PC-3 (cell line): Measurements from ENCODE around the gene ZNHIT6. TPM values are rescaled to one million over a fixed set of nuclear protein-coding genes. Genes with fewer than 3 reads are reported as not detected.

Experiments used
- ATAC-seq: fragments of 200-7000 bp; cut with Tn5 transposase; 2 replicates; pipeline ENCODE4 v1.9.1; 2020; ENCODE audit warnings: mild to moderate bottlenecking, moderate library complexity
- BruUV-seq: library from RNA; stranded (reverse); fragments of 400-500 nt; replicated peaks from 2 replicates; lab custom pipeline; 2021; lab: Mats Ljungman, UMichigan
- CTCF ChIA-PET: fragments of 300-600 bp; sonication (Branson Sonifier 250); formaldehyde crosslinking; loops from one replicate; lab custom pipeline; 2022; ENCODE audit warnings: antibody characterized with exemption; lab: Charles Lee
- POLR2A ChIA-PET: fragments of 300-600 bp; sonication (Branson Sonifier 250); formaldehyde crosslinking; loops from one replicate; lab custom pipeline; 2022; ENCODE audit warnings: antibody characterized with exemption; ENCODE audit not compliant: unreplicated experiment; lab: Charles Lee
- DNase-seq: peaks from one replicate; pipeline ENCODE4 v3.0.0-alpha.2; 2015
- H2AFZ ChIP-seq: fragments of 300-600 bp; sonication (generic); 2 replicates; pipeline ENCODE4 v1.6.0; 2016; ENCODE audit warnings: antibody characterized with exemption, low read length
- H3F3A ChIP-seq: fragments of 300-600 bp; sonication (generic); one replicate; pipeline ENCODE4 v1.6.0; 2017; ENCODE audit warnings: antibody characterized with exemption, low read length, control low read depth, mild to moderate bottlenecking; ENCODE audit not compliant: unreplicated experiment
- H3K27ac ChIP-seq: fragments of 300-600 bp; sonication (generic); 2 replicates; pipeline ENCODE4 v1.5.1; 2016; ENCODE audit warnings: mild to moderate bottlenecking, low read length
- H3K27me3 ChIP-seq: fragments of 300-600 bp; sonication (generic); 2 replicates; pipeline ENCODE4 v1.6.1; 2016; ENCODE audit warnings: low read length, mixed read lengths
- H3K36me3 ChIP-seq: fragments of 300-600 bp; sonication (generic); 2 replicates; pipeline ENCODE4 v1.6.1; 2016; ENCODE audit warnings: low read depth, mixed run types, low read length, mixed read lengths
- H3K4me1 ChIP-seq: fragments of 300-600 bp; sonication (generic); 2 replicates; pipeline ENCODE4 v1.5.1; 2016; ENCODE audit warnings: low read length; ENCODE audit not compliant: insufficient read depth
- H3K4me2 ChIP-seq: fragments of 300-600 bp; sonication (generic); 2 replicates; pipeline ENCODE4 v1.6.0; 2016; ENCODE audit warnings: low read length
- H3K4me3 ChIP-seq: fragments of 300-600 bp; sonication (generic); 2 replicates; pipeline ENCODE4 v1.5.1; 2016; ENCODE audit warnings: mild to moderate bottlenecking, low read length, mixed read lengths
- H3K79me2 ChIP-seq: fragments of 300-600 bp; sonication (generic); 2 replicates; pipeline ENCODE4 v1.6.1; 2017; ENCODE audit warnings: low read length, mixed read lengths
- H3K9ac ChIP-seq: fragments of 300-600 bp; sonication (generic); 2 replicates; pipeline ENCODE4 v1.6.0; 2016; ENCODE audit warnings: mild to moderate bottlenecking, low read length
- H3K9me2 ChIP-seq: fragments of 300-600 bp; sonication (generic); replicated peaks from 2 replicates; pipeline ENCODE4 v1.6.1; 2016; ENCODE audit warnings: mixed run types, low read length, mixed read lengths
- H3K9me3 ChIP-seq: fragments of 300-600 bp; sonication (generic); 2 replicates; pipeline ENCODE4 v1.6.1; 2016; ENCODE audit warnings: low read length, mixed read lengths
- H4K20me1 ChIP-seq: fragments of 300-600 bp; sonication (generic); 2 replicates; pipeline ENCODE4 v1.6.1; 2016; ENCODE audit warnings: low read length, mixed read lengths
- CTCF ChIP-seq: fragments of 300-600 bp; sonication (generic); conservative IDR thresholded peaks from 2 replicates; pipeline ENCODE4 v1.5.1; 2017; ENCODE audit warnings: antibody characterized with exemption, low read depth, mild to moderate bottlenecking, low read length
- EZH2 ChIP-seq: fragments of 300-600 bp; sonication (generic); IDR thresholded peaks from one replicate; pipeline ENCODE4 v1.6.1; 2017; ENCODE audit warnings: antibody characterized with exemption, mild to moderate bottlenecking, low read length; ENCODE audit not compliant: unreplicated experiment
- EZH2phosphoT487 ChIP-seq: fragments of 300-600 bp; sonication (generic); IDR thresholded peaks from 2 replicates; pipeline ENCODE4 v1.6.1; 2018; ENCODE audit warnings: mild to moderate bottlenecking, antibody characterized with exemption, low read length, borderline replicate concordance
- intact Hi-C: fragments of 100-400 bp; cut with micrococcal nuclease; formaldehyde crosslinking; loops from 2 replicates; pipeline ENCODE4 v1.9.0; 2023
- total RNA-seq: library from RNA; depleted of rRNA; stranded (reverse); fragments of >200 nt; gene quantifications from 2 replicates; pipeline ENCODE4 v1.2.3, GENCODE V29; 2014

Gene ZNHIT6
- total RNA-seq, 1 experiment from 2014 or later: 18.3 TPM

GRCh38 chr1:85748120-85748519 is 39.9 kb upstream of the ZNHIT6 start:
- Histone ChIP-seq H3K9ac (no peak overlapping the region), H3K4me1 (no peaks in the 10 kb centered on the region), H3K4me2 (no peak overlapping the region), H4K20me1 (no peaks in the 10 kb centered on the region), H3K9me3 (no peaks in the 10 kb centered on the region), H3F3A (no peaks in the 10 kb centered on the region), H2AFZ (no peak overlapping the region), H3K27me3 (no peaks in the 10 kb centered on the region), H3K79me2 (no peaks in the 10 kb centered on the region), H3K36me3 (no peaks in the 10 kb centered on the region), H3K27ac (no peak overlapping the region), H3K9me2 (no peaks in the 10 kb centered on the region), H3K4me3 (no peak overlapping the region)
- ChIA-PET POLR2A (no interaction called here), CTCF (no interaction called here)
- TF ChIP-seq EZH2phosphoT487 (no peak), EZH2 (no peak), CTCF (no peak)
- BruUV-seq: no TSS peak
- ATAC-seq (no peak), DNase-seq (no peak)
- intact Hi-C loops: no loop called here

- TF ChIP-seq CTCF: peak; percentile 22; the same call in 1 of the 2 replicates
- no peak for TF ChIP-seq EZH2phosphoT487
Observed at GRCh38 chr1:85746777-85747176, 38.5 kb upstream of the ZNHIT6 start.

GRCh38 chr1:85743814-85744213 is 35.6 kb upstream of the ZNHIT6 start:
- POLR2A ChIA-PET: no interaction called here

More at GRCh38 chr1:85746777-85747176, 38.5 kb upstream of the ZNHIT6 start:
- no peaks in the 10 kb centered on the region for H3K27me3 ChIP-seq
- no peak overlapping the region for H3K9ac ChIP-seq
- H3F3A ChIP-seq: no peaks in the 10 kb centered on the region
- H3K79me2 ChIP-seq: no peaks in the 10 kb centered on the region
- H4K20me1 ChIP-seq: no peaks in the 10 kb centered on the region
- H3K27ac ChIP-seq: no peak overlapping the region
- no peak overlapping the region for H3K4me3 ChIP-seq
- no TSS peak for BruUV-seq
- H3K9me3 ChIP-seq: no peaks in the 10 kb centered on the region
- no peak overlapping the region for H2AFZ ChIP-seq
- no peaks in the 10 kb centered on the region for H3K4me1 ChIP-seq
- POLR2A ChIA-PET: no interaction called here
- CTCF ChIA-PET: no interaction called here
- intact Hi-C loops: no loop called here
- no peak overlapping the region for H3K4me2 ChIP-seq
- H3K9me2 ChIP-seq: no peaks in the 10 kb centered on the region
- H3K36me3 ChIP-seq: no peaks in the 10 kb centered on the region
- ATAC-seq: no peak
- no peak for DNase-seq

More at GRCh38 chr1:85743814-85744213, 35.6 kb upstream of the ZNHIT6 start:
- DNase-seq: no peak
- Histone ChIP-seq H3K4me1 (no peaks in the 10 kb centered on the region), H3K27me3 (no peaks in the 10 kb centered on the region), H4K20me1 (no peaks in the 10 kb centered on the region), H3K79me2 (no peaks in the 10 kb centered on the region), H3K9me2 (no peaks in the 10 kb centered on the region), H3K27ac (no peak overlapping the region), H3K36me3 (no peaks in the 10 kb centered on the region), H3K4me2 (no peak overlapping the region), H3F3A (no peaks in the 10 kb centered on the region), H2AFZ (no peak overlapping the region), H3K9me3 (no peaks in the 10 kb centered on the region), H3K4me3 (no peak overlapping the region), H3K9ac (no peak overlapping the region)
- intact Hi-C loops: no loop called here
- no peak for ATAC-seq
- TF ChIP-seq EZH2phosphoT487 (no peak), EZH2 (no peak), CTCF (no peak)
- BruUV-seq: no TSS peak
- CTCF ChIA-PET: no interaction called here
